AG04449 (cell line): ENCODE data around the gene CASP3.

Experiments used
- CTCF ChIA-PET: fragments of 350-600 bp; formaldehyde crosslinking; extraction: SDS; loops from one replicate; lab custom pipeline; 2021; ENCODE audit warnings: antibody characterized with exemption; lab: Yijun Ruan, JAX
- POLR2A ChIA-PET: fragments of 400-600, 350-600 bp; formaldehyde crosslinking; extraction: SDS; loops from one replicate; lab custom pipeline; 2020; ENCODE audit warnings: antibody characterized with exemption, inconsistent platforms; lab: Yijun Ruan, JAX
- DNase-seq: peaks from one replicate; pipeline ENCODE4 v3.0.0-alpha.2; 2010; ENCODE audit warnings: low read depth, low spot score
- H3K4me3 ChIP-seq: 2 replicates; pipeline ENCODE4 v1.5.1; 2011; ENCODE audit warnings: low read depth, mild to moderate bottlenecking, control low read depth, low read length
- CTCF ChIP-seq: IDR thresholded peaks from one replicate; pipeline ENCODE4 v1.5.1; 2011; ENCODE audit warnings: mild to moderate bottlenecking, moderate library complexity, low read length, control low read depth, inconsistent platforms; ENCODE audit not compliant: insufficient read depth; ENCODE audit errors: missing control alignments

CASP3 gene

GRCh38 chr4:184643731-184644130 lies 5.5 kb downstream of the CASP3 start:
- ChIA-PET CTCF (interaction anchor here (1.4 kb wide), 1 partner anchor 102 kb away, joined by 5 read pairs; no protein-coding TSS in a partner anchor), POLR2A (no interaction called here)
- no peak overlapping the region for H3K4me3 ChIP-seq
- no peak for DNase-seq
- TF ChIP-seq CTCF = no peak

- POLR2A ChIA-PET = no interaction called here
- no peak for TF ChIP-seq CTCF
Measured at GRCh38 chr4:184641451-184641850, 7.8 kb downstream of the CASP3 start.

DNA sequence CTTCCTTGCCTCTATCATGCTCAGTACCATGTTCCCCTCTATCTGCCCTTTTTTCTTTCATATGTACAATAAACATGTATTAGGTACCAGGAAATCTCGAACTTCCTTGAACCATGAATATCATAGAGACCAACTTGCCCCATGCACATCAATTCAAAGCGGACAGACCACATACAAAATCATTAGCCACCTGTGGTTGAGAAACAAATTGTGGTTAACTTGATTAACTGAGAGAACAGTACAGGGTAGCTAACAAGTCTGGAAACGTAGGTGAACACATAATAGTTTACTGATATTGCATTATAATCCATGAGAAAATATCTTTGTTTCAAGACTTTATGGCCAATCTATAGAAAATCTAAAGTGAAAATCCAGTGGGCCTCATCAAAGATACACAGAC lies 8.2 kb downstream of the CASP3 start:
- POLR2A ChIA-PET = no interaction called here
- CTCF ChIA-PET = no interaction called here
- TF ChIP-seq CTCF = no peak
- DNase-seq = no peak
- no peak overlapping the region for H3K4me3 ChIP-seq

More at GRCh38 chr4:184641451-184641850, 7.8 kb downstream of the CASP3 start:
- H3K4me3 ChIP-seq = no peak overlapping the region
- no peak for DNase-seq
- CTCF ChIA-PET = no interaction called here

DNA sequence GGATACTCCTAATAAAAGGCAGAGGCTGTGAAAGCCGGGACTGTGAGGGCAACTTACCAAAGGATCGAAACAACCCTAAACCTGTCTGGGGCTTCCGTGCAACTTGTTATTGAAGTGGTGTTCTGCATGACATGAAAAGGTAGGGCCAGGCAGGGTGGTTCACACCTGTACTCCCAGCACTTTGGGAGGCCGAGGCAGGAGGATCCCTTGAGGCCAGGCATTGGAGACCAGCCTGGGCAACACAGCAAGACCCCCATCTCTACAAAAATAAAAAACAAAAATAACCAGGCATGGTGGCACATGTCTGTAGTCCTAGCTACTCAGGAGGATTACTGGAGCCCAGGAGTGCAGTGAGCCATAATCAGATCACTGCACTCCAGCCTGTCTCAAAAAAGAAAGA lies 12.3 kb downstream of the CASP3 start:
- CTCF ChIA-PET = interaction anchor here (1.2 kb wide), 1 partner anchor 8 kb away, joined by 3 read pairs; no protein-coding TSS in a partner anchor
- POLR2A ChIA-PET = no interaction called here
- no peak overlapping the region for H3K4me3 ChIP-seq
- DNase-seq = no peak
- TF ChIP-seq CTCF = no peak

DNA sequence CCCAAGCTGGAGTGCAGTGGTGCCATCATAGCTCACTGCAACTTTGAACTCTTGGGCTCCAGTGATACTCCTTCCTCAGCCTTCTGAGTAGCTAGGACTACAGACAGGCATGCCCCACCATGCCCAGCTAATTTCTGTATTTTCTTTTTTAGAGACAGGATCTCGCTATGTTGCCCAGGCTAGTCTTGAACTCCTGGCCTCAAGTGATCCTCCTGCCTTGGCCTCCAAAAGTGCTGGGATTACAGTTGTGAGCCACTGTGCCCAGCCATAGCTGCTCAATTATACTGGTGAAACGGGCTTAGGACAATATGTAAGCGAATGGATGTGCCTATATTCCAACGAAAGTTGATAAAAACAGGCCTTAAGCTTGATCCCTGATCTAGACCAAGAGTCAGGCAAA lies 13.1 kb downstream of the CASP3 start:
- POLR2A ChIA-PET = no interaction called here
- H3K4me3 ChIP-seq = no peak overlapping the region
- CTCF ChIA-PET = interaction anchor here (1.2 kb wide), 1 partner anchor 8 kb away, joined by 3 read pairs; no protein-coding TSS in a partner anchor
- no peak for TF ChIP-seq CTCF
- DNase-seq = no peak

GRCh38 chr4:184635381-184635780 lies 13.9 kb downstream of the CASP3 start:
- TF ChIP-seq CTCF = no peak
- POLR2A ChIA-PET = no interaction called here
- H3K4me3 ChIP-seq = no peak overlapping the region
- CTCF ChIA-PET = interaction anchor here (1.3 kb wide), 1 partner anchor 348 kb away, joined by 3 read pairs; no protein-coding TSS in a partner anchor
- no peak for DNase-seq
